SK-N-SH (cell line): ENCODE measurements around the gene NUTM2G.
"Not testable (repeated sequence)": the region's sequence is repeated elsewhere in the genome, so short reads cannot be mapped to it uniquely, and the experiment has no call there.

ENCODE experiments used
- CHD2 ChIP-seq: fragments of 150-350 bp; IDR thresholded peaks from 2 replicates; pipeline ENCODE4 v1.6.1; 2018; ENCODE audit warnings: low read length; ENCODE audit not compliant: partially characterized antibody
- CTCF ChIP-seq: fragments of 200-600 bp; sonication (generic); IDR thresholded peaks from 2 replicates; pipeline ENCODE4 v1.6.1; 2017; ENCODE audit warnings: antibody characterized with exemption, mild to moderate bottlenecking, moderate library complexity
- ELF1 ChIP-seq: IDR thresholded peaks from 2 replicates; pipeline ENCODE4 v1.4.0; 2012
- EZH2phosphoT487 ChIP-seq: fragments of 200-600 bp; sonication (generic); IDR thresholded peaks from 2 replicates; pipeline ENCODE4 v1.6.1; 2017; ENCODE audit warnings: low read depth, mixed run types, mild to moderate bottlenecking, antibody characterized with exemption, moderate library complexity, borderline replicate concordance
- MAX ChIP-seq: IDR thresholded peaks from 2 replicates; pipeline ENCODE4 v1.4.0; 2012; ENCODE audit warnings: low read depth
- MXI1 ChIP-seq: IDR thresholded peaks from 2 replicates; pipeline ENCODE4 v1.6.1; 2012; ENCODE audit warnings: mild to moderate bottlenecking, low read depth, low read length, improper control_type of control experiment
- POLR2AphosphoS5 ChIP-seq: IDR thresholded peaks from 2 replicates; pipeline ENCODE4 v1.6.1; 2012; ENCODE audit warnings: low read depth, low read length
- RAD21 ChIP-seq: IDR thresholded peaks from 2 replicates; pipeline ENCODE4 v1.6.1; 2012; ENCODE audit warnings: mild to moderate bottlenecking, low read length
- SIN3A ChIP-seq: IDR thresholded peaks from 2 replicates; pipeline ENCODE4 v1.6.1; 2012; ENCODE audit warnings: low read depth, mild to moderate bottlenecking, low read length, moderate library complexity, borderline replicate concordance
- SMC3 ChIP-seq: IDR thresholded peaks from 2 replicates; pipeline ENCODE4 v1.6.1; 2012; ENCODE audit warnings: low read depth, low read length, improper control_type of control experiment
- TAF1 ChIP-seq: IDR thresholded peaks from 2 replicates; pipeline ENCODE4 v1.6.1; 2012; ENCODE audit warnings: low read depth, mild to moderate bottlenecking, low read length, moderate library complexity, borderline replicate concordance
- TCF12 ChIP-seq: IDR thresholded peaks from 2 replicates; pipeline ENCODE4 v1.4.0; 2012
- TF ChIP-seq, protein P1 (sequence below): fragments of 150-350 bp; IDR thresholded peaks from 2 replicates; pipeline ENCODE4 v1.6.1; 2017; ENCODE audit warnings: antibody characterized with exemption, low read length, low read depth, borderline replicate concordance

DNA sequence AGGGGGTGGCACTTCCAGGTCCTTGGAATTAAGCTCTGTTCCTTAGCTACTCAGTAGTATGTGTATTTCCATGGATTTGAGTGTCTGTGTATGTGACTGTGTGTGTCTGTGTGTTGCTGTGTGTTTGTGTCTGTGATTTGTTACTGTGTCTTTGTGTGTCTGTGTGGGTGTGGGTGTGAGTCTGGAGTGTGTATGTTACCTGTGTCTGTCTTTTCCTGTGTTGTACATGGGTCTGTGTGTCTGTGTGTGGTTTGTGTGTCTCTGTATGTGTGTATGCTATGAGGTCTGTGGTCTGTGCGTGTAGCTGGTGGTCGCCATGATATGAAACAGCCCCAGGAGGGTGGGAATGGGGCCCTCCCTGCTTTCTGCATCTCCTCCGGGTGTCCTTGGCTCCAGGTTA is 8.8 kb downstream of the NUTM2G start:
- not testable (repeated sequence) for TF ChIP-seq RAD21, TAF1, CTCF, MAX, SMC3, TCF12, CHD2, EZH2phosphoT487, ELF1, MXI1, POLR2AphosphoS5, SIN3A
- TF ChIP-seq, protein P1, sequence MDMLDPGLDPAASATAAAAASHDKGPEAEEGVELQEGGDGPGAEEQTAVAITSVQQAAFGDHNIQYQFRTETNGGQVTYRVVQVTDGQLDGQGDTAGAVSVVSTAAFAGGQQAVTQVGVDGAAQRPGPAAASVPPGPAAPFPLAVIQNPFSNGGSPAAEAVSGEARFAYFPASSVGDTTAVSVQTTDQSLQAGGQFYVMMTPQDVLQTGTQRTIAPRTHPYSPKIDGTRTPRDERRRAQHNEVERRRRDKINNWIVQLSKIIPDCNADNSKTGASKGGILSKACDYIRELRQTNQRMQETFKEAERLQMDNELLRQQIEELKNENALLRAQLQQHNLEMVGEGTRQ, result not testable (repeated sequence)
